ENCODE measurements around the gene ANO8. TPM values are rescaled to one million over a fixed set of nuclear protein-coding genes. Genes with fewer than 3 reads are reported as not detected.
A peak's percentile ranks its signal among the peaks of the same experiment; 100 is the strongest.

The ANO8 gene
- total and polyA plus RNA-seq, 2 of the 8 experiments (the other 6 are each of a cell fraction or from before 2014, with no cell fraction given): 9.5 to 20.7 TPM

- Histone ChIP-seq H2BK15ac (ENCODE audit: low read length) (no peak overlapping the region; the same call in 1 of the 2 replicates), H3K27ac (ENCODE audit: low read depth, low read length) (peak overlapping the region; percentile 39; the same call in 1 of the 2 replicates), H2BK5ac (ENCODE audit: low read depth, low read length) (peak overlapping the region; percentile 71; the same call in 1 of the 2 replicates), H3K27me3 (replicated peaks in 1 of 4; ENCODE audit: control insufficient read depth in 3 of 4, extremely low read depth in 1 of 4, insufficient read depth in 3 of 4, low read length in 3 of 4) (no peaks in the 10 kb centered on the region), H2AFZ (ENCODE audit: low read length) (no peak overlapping the region), H3K4me2 (ENCODE audit: insufficient read depth in 1 of 2, low read depth in 2 of 2, low read length in 2 of 2) (peak overlapping the region; percentile 84 to 91), H3K4me1 (replicated peaks in 1 of 4; ENCODE audit: control insufficient read depth in 3 of 4, insufficient read depth in 4 of 4, low read length in 3 of 4) (peaks cover 0 to 36% (median 28%) of the 10 kb centered on the region in 4 experiments; a peak in 5 of 7 replicates), H3K4me3 (ENCODE audit: extremely low read depth in 1 of 4, insufficient read depth in 2 of 4, low read depth in 3 of 4, low read length in 4 of 4) (peak overlapping the region; percentile 74 to 96 (median 93)), H3K18ac (ENCODE audit: extremely low read depth, low read length) (peak overlapping the region; percentile 97), H3K23ac (ENCODE audit: insufficient read length) (no peak overlapping the region), H2AK5ac (ENCODE audit: low read depth, low read length) (0 out of 2 replicates have a peak overlapping the region, but pooled peaks have one; percentile 76), H2BK120ac (replicated peaks; ENCODE audit: low read depth, low read length) (no peak overlapping the region), H3K79me1 (ENCODE audit: low read depth, low read length) (peaks cover 3% of the 10 kb centered on the region), H3K79me2 (ENCODE audit: control insufficient read depth in 1 of 2, insufficient read depth in 2 of 2, low read length in 2 of 2) (no peaks in the 10 kb centered on the region), H2BK20ac (ENCODE audit: low read length) (no peak overlapping the region), H3K4ac (replicated peaks; ENCODE audit: insufficient read length, low read depth, low read length) (peak overlapping the region; percentile 36), H3K9me3 (ENCODE audit: insufficient read depth in 2 of 2, low read depth in 1 of 2, low read length in 1 of 2) (no peaks in the 10 kb centered on the region), H4K5ac (ENCODE audit: insufficient read length, low read depth, low read length) (peak overlapping the region; percentile 63), H4K20me1 (replicated peaks in 1 of 2; ENCODE audit: control insufficient read depth in 1 of 2, insufficient read depth in 2 of 2, low read length in 2 of 2) (peaks cover 0 to 6% of the 10 kb centered on the region in 2 experiments), H4K8ac (ENCODE audit: extremely low read depth, insufficient read depth, low read length) (peak overlapping the region; percentile 93), H3K23me2 (ENCODE audit: low read depth, low read length) (peaks cover 23% of the 10 kb centered on the region), H3K36me3 (ENCODE audit: control insufficient read depth in 2 of 4, insufficient read depth in 4 of 4, low read length in 3 of 4) (peaks cover 0 to 3% (median 0%) of the 10 kb centered on the region in 4 experiments; a peak in 1 of 8 replicates), H3K9ac (replicated peaks in 1 of 4; ENCODE audit: extremely low read depth in 1 of 4, low read depth in 3 of 4, low read length in 3 of 4) (peak overlapping the region; percentile 67 to 92 (median 78)), H3K56ac (replicated peaks; ENCODE audit: insufficient read length, low read depth, low read length) (peak overlapping the region; percentile 3), H2BK12ac (ENCODE audit: low read depth, low read length) (no peak overlapping the region; the same call in 1 of the 2 replicates), H3K14ac (ENCODE audit: insufficient read length) (no peak overlapping the region), H4K91ac (replicated peaks; ENCODE audit: insufficient read length, low read length) (peak overlapping the region; percentile 0)
- ChIA-PET POLR2A (ENCODE audit: partially characterized antibody) (interaction anchor here (0.6 to 13.5 kb wide), 8 partner anchors 10 to 640 kb away, joined by 3 to 100 read pairs (median 5); no protein-coding TSS in a partner anchor), CTCF (ENCODE audit: partially characterized antibody) (interaction anchor here (1.5 to 13.5 kb wide), 2 partner anchors 50 to 128 kb away, joined by 4 to 153 read pairs; partner anchors contain the start of gene CCDC194)
- DNase-seq (ENCODE audit: low read depth in 1 of 2, low spot score in 2 of 2): peak in 1 of 2 experiments; percentile 70
- no peak for FAIRE-seq
- WGBS, 2 experiments (ENCODE audit: extremely low coverage in 1 of 2, insufficient coverage in 1 of 2, insufficient read length in 1 of 2, insufficient replicate concordance in 2 of 2, low coverage in 1 of 2, low lambda C conversion rate in 2 of 2, missing lambda C conversion rate in 1 of 2): 12% methylated on average over 50 of the region's 50 CpGs; no CpG with 5 or more reads in 1 of the 2 experiments
- no peak for TF ChIP-seq SP4 (IDR thresholded peaks at IDR 0.05; ENCODE audit: low read length)
- 0 out of 2 replicates have a peak, but pooled peaks have one; percentile 26 for TF ChIP-seq CHD2 (IDR thresholded peaks at IDR 0.05; ENCODE audit: low read length)
- peak; percentile 4 for TF ChIP-seq TAF7 (optimal IDR thresholded peaks at IDR 0.05; ENCODE audit: borderline replicate concordance, low read depth, low read length)
- no peak for TF ChIP-seq YY1 (IDR thresholded peaks at IDR 0.05; ENCODE audit: low read depth, low read length)
- TF ChIP-seq USF2 (IDR thresholded peaks at IDR 0.05; ENCODE audit: low read length): no peak
- TF ChIP-seq SP1 (IDR thresholded peaks at IDR 0.05; ENCODE audit: low read depth, low read length): no peak
- TF ChIP-seq EP300 (IDR thresholded peaks at IDR 0.05; ENCODE audit: borderline replicate concordance in 1 of 2, low read depth in 2 of 2, low read length in 2 of 2): no peak
- peak; percentile 70 for TF ChIP-seq PHF8 (conservative IDR thresholded peaks at IDR 0.05; ENCODE audit: low read depth, low read length)
- TF ChIP-seq HDAC6 (IDR thresholded peaks at IDR 0.05; ENCODE audit: low read depth, low read length): no peak
- TF ChIP-seq BCL11A (IDR thresholded peaks at IDR 0.05; ENCODE audit: low read depth in 2 of 2, low read length in 2 of 2): no peak
Measured at GRCh38 chr19:17337675-17338432, 3.2 kb upstream of the ANO8 start.

Data from H1 (cell line).